Natural killer cell (primary cell): Measurements from ENCODE around the gene RSPH6A. TPM values are rescaled to one million over a fixed set of nuclear protein-coding genes. Genes with fewer than 3 reads are reported as not detected.

Source experiments
- ATAC-seq, 3 donors: fragments of 150-1000 bp in 2 of 3; fragments of 200-7000 bp in 1 of 3; cut with Tn5 transposase; 1 replicate in 1 of 3; 2 replicates in 2 of 3; pipeline ENCODE4 v1.10.0; 2021; ENCODE audit warnings: mild to moderate bottlenecking in 2 of 3, moderate library complexity in 2 of 3
- DNase-seq, 2 donors: peaks; one replicate each; pipeline versions ENCODE4 v3.0.0 to v3.0.0-alpha.2; 2013 to 2021; ENCODE audit warnings: mixed read lengths in 1 of 2
- H3K27ac ChIP-seq: one replicate; pipeline ENCODE4 v1.5.1; 2013; ENCODE audit warnings: mild to moderate bottlenecking, low read length
- H3K27me3 ChIP-seq: one replicate; pipeline ENCODE4 v1.6.1; 2013; ENCODE audit warnings: low read length; ENCODE audit not compliant: control insufficient read depth, insufficient read depth
- H3K36me3 ChIP-seq: one replicate; pipeline ENCODE4 v1.6.1; 2013; ENCODE audit warnings: low read length; ENCODE audit not compliant: control insufficient read depth, insufficient read depth
- H3K4me1 ChIP-seq: one replicate; pipeline ENCODE4 v1.6.1; 2013; ENCODE audit warnings: low read length; ENCODE audit not compliant: control insufficient read depth, insufficient read depth
- H3K4me3 ChIP-seq: one replicate; pipeline ENCODE4 v1.5.1; 2013; ENCODE audit warnings: low read length
- H3K9me3 ChIP-seq: one replicate; pipeline ENCODE4 v1.6.1; 2013; ENCODE audit warnings: low read length; ENCODE audit not compliant: control insufficient read depth, insufficient read depth
- H3K27ac Mint-ChIP-seq, 2 donors: one replicate each; pipeline ENCODE4 v1.8.0; 2022; ENCODE audit warnings: mild to moderate bottlenecking in 2 of 2, mixed read lengths in 2 of 2, moderate library complexity in 1 of 2
- H3K27me3 Mint-ChIP-seq, 2 donors: one replicate each; pipeline ENCODE4 v1.8.0; 2022; ENCODE audit warnings: low read depth in 2 of 2, mixed read lengths in 2 of 2
- H3K36me3 Mint-ChIP-seq: one replicate; pipeline ENCODE4 v1.8.0; 2022; ENCODE audit warnings: mixed read lengths
- H3K4me1 Mint-ChIP-seq, 2 donors: one replicate each; pipeline ENCODE4 v1.8.0; 2022; ENCODE audit warnings: mixed read lengths in 2 of 2
- H3K4me3 Mint-ChIP-seq: one replicate; pipeline ENCODE4 v1.8.0; 2022; ENCODE audit warnings: mild to moderate bottlenecking, moderate library complexity, mixed read lengths
- H3K9me3 Mint-ChIP-seq, 2 donors: one replicate each; pipeline ENCODE4 v1.8.0; 2022; ENCODE audit warnings: mixed read lengths in 2 of 2
- CTCF ChIP-seq: fragments of 200-600 bp; IDR thresholded peaks from one replicate; pipeline ENCODE4 v1.8.0; 2022; ENCODE audit warnings: antibody characterized with exemption
- WGBS: methylation state at CpG from one replicate; pipeline ENCODE4 v1.1.7; 2013; ENCODE audit warnings: missing lambda C conversion rate; ENCODE audit not compliant: insufficient coverage; 5-methylcytosine and 5-hydroxymethylcytosine counted together
- intact Hi-C: fragments of 100-400 bp; cut with micrococcal nuclease; formaldehyde crosslinking; loops from one replicate; pipeline ENCODE4 v1.14.2; 2022
- total RNA-seq, 4 donors: library from RNA; stranded (reverse); fragments of 120-200 nt in 1 of 4; gene quantifications; one replicate each; pipeline versions ENCODE4 v1.2.3 to v1.2.4, GENCODE V29; 2013 to 2022

RSPH6A gene
- total RNA-seq, 3 donors from 2014 or later (not counting 1 experiment from before 2014, with no cell fraction given), result 0.18 to 0.63 (median 0.31) TPM

GRCh38 chr19:45771311-45771933 is 43.7 kb downstream of the RSPH6A start:
- Mint-ChIP-seq H3K9me3 (no peaks in the 10 kb centered on the region), H3K27ac (peak overlapping the region in 1 of 2 donors; percentile 91), H3K27me3 (no peaks in the 10 kb centered on the region), H3K36me3 (no peaks in the 10 kb centered on the region), H3K4me3 (peak overlapping the region; percentile 64), H3K4me1 (peaks cover 5 to 28% of the 10 kb centered on the region in 2 donors)
- no peak for TF ChIP-seq CTCF
- Histone ChIP-seq H3K36me3 (no peaks in the 10 kb centered on the region), H3K4me1 (peaks cover 31% of the 10 kb centered on the region), H3K9me3 (no peaks in the 10 kb centered on the region), H3K27ac (no peak overlapping the region), H3K27me3 (peaks cover 6% of the 10 kb centered on the region), H3K4me3 (no peak overlapping the region)
- intact Hi-C loops, result loop anchor here (2.0 to 10.0 kb wide), 3 partner anchors 93 to 243 kb away; partner anchors contain the start of genes FOXA3 and SYMPK
- DNase-seq (no peak), ATAC-seq (no peak)
- 92% methylated on average over 46 of the region's 46 CpGs for WGBS

GRCh38 chr19:45770192-45771101 is 44.7 kb downstream of the RSPH6A start:
- Mint-ChIP-seq H3K4me3 (peak overlapping the region; percentile 90), H3K4me1 (peaks cover 5 to 28% of the 10 kb centered on the region in 2 donors), H3K9me3 (no peaks in the 10 kb centered on the region), H3K27ac (peak overlapping the region; percentile 91 to 92), H3K27me3 (no peaks in the 10 kb centered on the region), H3K36me3 (no peaks in the 10 kb centered on the region)
- Histone ChIP-seq H3K9me3 (no peaks in the 10 kb centered on the region), H3K27me3 (peaks cover 10% of the 10 kb centered on the region), H3K27ac (peak overlapping the region; percentile 61), H3K36me3 (no peaks in the 10 kb centered on the region), H3K4me1 (peaks cover 31% of the 10 kb centered on the region), H3K4me3 (peak overlapping the region; percentile 45)
- DNase-seq (peak; percentile 91 to 95), ATAC-seq (peak; percentile 73 to 89 (median 74))
- 2% methylated on average over 79 of the region's 79 CpGs for WGBS
- intact Hi-C loops, result loop anchor here (1.0 to 10.0 kb wide), 6 partner anchors 9 to 244 kb away; partner anchors contain the start of genes FOXA3 and SYMPK
- TF ChIP-seq CTCF, result peak; percentile 99

GRCh38 chr19:45769821-45770191 is 45.3 kb downstream of the RSPH6A start:
- Histone ChIP-seq H3K36me3 (no peaks in the 10 kb centered on the region), H3K4me3 (peak overlapping the region; percentile 45), H3K9me3 (no peaks in the 10 kb centered on the region), H3K27me3 (peaks cover 11% of the 10 kb centered on the region), H3K27ac (peak overlapping the region; percentile 61), H3K4me1 (peaks cover 31% of the 10 kb centered on the region)
- H3K36me3 Mint-ChIP-seq, result no peaks in the 10 kb centered on the region
- H3K4me3 Mint-ChIP-seq, result peak overlapping the region; percentile 90
- peak; percentile 42 to 65 (median 44) for ATAC-seq
- no peak for TF ChIP-seq CTCF
- peak overlapping the region; percentile 91 to 92 for H3K27ac Mint-ChIP-seq
- H3K27me3 Mint-ChIP-seq, result peaks cover 0 to 3% of the 10 kb centered on the region in 2 donors
- peak; percentile 69 to 85 for DNase-seq
- under 1% methylated on average over 28 of the region's 28 CpGs for WGBS
- H3K4me1 Mint-ChIP-seq, result peaks cover 5 to 28% of the 10 kb centered on the region in 2 donors
- intact Hi-C loops, result loop anchor here (1.0 to 10.0 kb wide), 6 partner anchors 9 to 245 kb away; partner anchors contain the start of genes FOXA3 and SYMPK
- no peaks in the 10 kb centered on the region for H3K9me3 Mint-ChIP-seq
